ENCODE results near the gene MYADML2. TPM values are rescaled to one million over a fixed set of nuclear protein-coding genes. Genes with fewer than 3 reads are reported as not detected.
A peak's percentile ranks its signal among the peaks of the same experiment; 100 is the strongest.

The MYADML2 gene
- total and polyA plus RNA-seq, 2 of the 8 experiments (the other 6 are each of a cell fraction or from before 2014, with no cell fraction given): 0.26 to 0.47 TPM

GRCh38 chr17:81961521-81962498 is 14.8 kb upstream of the MYADML2 start:
- Histone ChIP-seq H4K91ac (replicated peaks; ENCODE audit: insufficient read length, low read length) (no peak overlapping the region), H2BK120ac (replicated peaks; ENCODE audit: low read depth, low read length) (no peak overlapping the region), H3K4me1 (replicated peaks in 1 of 4; ENCODE audit: control insufficient read depth in 3 of 4, insufficient read depth in 4 of 4, low read length in 3 of 4) (peaks cover 0 to 13% (median 7%) of the 10 kb centered on the region in 4 experiments; a peak in 5 of 7 replicates), H4K5ac (ENCODE audit: insufficient read length, low read depth, low read length) (no peak overlapping the region), H2BK15ac (ENCODE audit: low read length) (peak overlapping the region; percentile 19; the same call in 1 of the 2 replicates), H2BK5ac (ENCODE audit: low read depth, low read length) (no peak overlapping the region), H2BK12ac (ENCODE audit: low read depth, low read length) (no peak overlapping the region), H3K23ac (ENCODE audit: insufficient read length) (no peak overlapping the region), H3K4me2 (ENCODE audit: insufficient read depth in 1 of 2, low read depth in 2 of 2, low read length in 2 of 2) (peak overlapping the region; percentile 19 to 76; a peak in 3 of 4 replicates), H3K56ac (replicated peaks; ENCODE audit: insufficient read length, low read depth, low read length) (no peak overlapping the region), H3K4me3 (ENCODE audit: extremely low read depth in 1 of 4, insufficient read depth in 2 of 4, low read depth in 3 of 4, low read length in 4 of 4) (peak overlapping the region in 3 of 4 experiments; percentile 10 to 53 (median 14); a peak in 4 of 8 replicates), H2BK20ac (ENCODE audit: low read length) (no peak overlapping the region), H3K9ac (replicated peaks in 1 of 4; ENCODE audit: extremely low read depth in 1 of 4, low read depth in 3 of 4, low read length in 3 of 4) (no peak overlapping the region), H4K8ac (ENCODE audit: extremely low read depth, insufficient read depth, low read length) (peak overlapping the region; percentile 19; the same call in 1 of the 2 replicates), H3K18ac (ENCODE audit: extremely low read depth, low read length) (no peak overlapping the region), H2AK5ac (ENCODE audit: low read depth, low read length) (no peak overlapping the region), H3K23me2 (ENCODE audit: low read depth, low read length) (peaks cover 4% of the 10 kb centered on the region; the same call in 1 of the 2 replicates), H3K36me3 (ENCODE audit: control insufficient read depth in 2 of 4, insufficient read depth in 4 of 4, low read length in 3 of 4) (peaks cover 0 to 13% (median 0%) of the 10 kb centered on the region in 4 experiments; a peak in 1 of 8 replicates), H3K27ac (ENCODE audit: low read depth, low read length) (no peak overlapping the region), H3K79me1 (ENCODE audit: low read depth, low read length) (no peaks in the 10 kb centered on the region), H2AFZ (ENCODE audit: low read length) (no peak overlapping the region), H3K4ac (replicated peaks; ENCODE audit: insufficient read length, low read depth, low read length) (no peak overlapping the region), H4K20me1 (replicated peaks in 1 of 2; ENCODE audit: control insufficient read depth in 1 of 2, insufficient read depth in 2 of 2, low read length in 2 of 2) (peaks cover 2 to 3% of the 10 kb centered on the region in 2 experiments), H3K9me3 (ENCODE audit: insufficient read depth in 2 of 2, low read depth in 1 of 2, low read length in 1 of 2) (no peaks in the 10 kb centered on the region), H3K14ac (ENCODE audit: insufficient read length) (no peak overlapping the region), H3K79me2 (ENCODE audit: control insufficient read depth in 1 of 2, insufficient read depth in 2 of 2, low read length in 2 of 2) (no peaks in the 10 kb centered on the region), H3K27me3 (replicated peaks in 1 of 4; ENCODE audit: control insufficient read depth in 3 of 4, extremely low read depth in 1 of 4, insufficient read depth in 3 of 4, low read length in 3 of 4) (peaks cover 46 to 84% (median 71%) of the 10 kb centered on the region in 4 experiments)
- TF ChIP-seq SUZ12 (IDR thresholded peaks at IDR 0.05; ENCODE audit: low read length) (peak; percentile 34), POLR2A (IDR thresholded peaks at IDR 0.05; ENCODE audit: control extremely low read depth in 1 of 2, low read depth in 2 of 2, low read length in 2 of 2) (no peak), BCL11A (IDR thresholded peaks at IDR 0.05; ENCODE audit: low read depth in 2 of 2, low read length in 2 of 2) (no peak), GTF2F1 (IDR thresholded peaks at IDR 0.05; ENCODE audit: borderline replicate concordance, low read depth, low read length) (no peak), EZH2 (IDR thresholded peaks at IDR 0.05; ENCODE audit: low read depth, low read length, severe bottlenecking) (peak; percentile 63), NRF1 (IDR thresholded peaks at IDR 0.05; ENCODE audit: low read depth, low read length) (no peak), BACH1 (IDR thresholded peaks at IDR 0.05; ENCODE audit: low read length) (no peak), RNF2 (IDR thresholded peaks at IDR 0.05; ENCODE audit: borderline replicate concordance, low read depth, low read length, missing control alignments, poor library complexity, severe bottlenecking) (no peak), GABPA (IDR thresholded peaks at IDR 0.05; ENCODE audit: borderline replicate concordance, insufficient read depth, low read length) (no peak)
- DNase-seq (ENCODE audit: low read depth in 1 of 2, low spot score in 2 of 2): peak in 1 of 2 experiments; percentile 64
- 24% methylated on average over 40 of the region's 82 CpGs; no CpG with 5 or more reads in 1 of the 2 experiments for WGBS, 2 experiments (ENCODE audit: extremely low coverage in 1 of 2, insufficient coverage in 1 of 2, insufficient read length in 1 of 2, insufficient replicate concordance in 2 of 2, low coverage in 1 of 2, low lambda C conversion rate in 2 of 2, missing lambda C conversion rate in 1 of 2)
- ChIA-PET CTCF (ENCODE audit: partially characterized antibody) (interaction anchor here (0.8 to 5.1 kb wide), 7 partner anchors 14 to 37 kb away, joined by 3 to 22 read pairs (median 4); partner anchors contain the start of gene ASPSCR1), POLR2A (ENCODE audit: partially characterized antibody) (interaction anchor here (1.1 to 3.0 kb wide), 6 partner anchors 15 to 58 kb away, joined by 3 to 14 read pairs (median 5); partner anchors contain the start of genes ASPSCR1, MAFG and PYCR1)
- FAIRE-seq: no peak
